Measurements from ENCODE around the gene AURKAIP1. TPM values are rescaled to one million over a fixed set of nuclear protein-coding genes. Genes with fewer than 3 reads are reported as not detected.

Gene AURKAIP1
- total and polyA plus RNA-seq, 12 donors = 44.2 to 317 (median 161) TPM

- peak in 1 of 7 donors; percentile 62 for DNase-seq
- TF ChIP-seq POLR2A (IDR thresholded peaks at IDR 0.05) (no peak), CTCF (IDR thresholded peaks at IDR 0.05) (no peak)
- intact Hi-C loops (cut with DNase I) = no loop called here
- Histone ChIP-seq H3K4me1 (replicated peaks in 1 of 2) (peaks cover 19 to 26% of the 10 kb centered on the region in 2 donors), H3K9me3 (replicated peaks in 1 of 3) (no peaks in the 10 kb centered on the region), H3K27ac (peak overlapping the region in 1 of 5 donors; percentile 74), H3K4me3 (peak overlapping the region in 1 of 4 donors; percentile 60), H3K36me3 (replicated peaks in 1 of 2) (peaks cover 0 to 75% of the 10 kb centered on the region in 2 donors), H3K27me3 (no peaks in the 10 kb centered on the region)
- WGBS, 4 donors = 46 to 56% (median 47%) methylated on average over 19 of the region's 19 CpGs
These were observed 23.0 kb upstream of the AURKAIP1 start for GRCh38 chr1:1397839-1398523.

GRCh38 chr1:1395166-1395565 is 20.2 kb upstream of the AURKAIP1 start:
- no peaks in the 10 kb centered on the region for H3K27me3 ChIP-seq
- H3K36me3 ChIP-seq (replicated peaks in 1 of 2) = peaks cover 0 to 79% of the 10 kb centered on the region in 2 donors
- no peak overlapping the region for H3K4me3 ChIP-seq
- peaks cover 10 to 16% of the 10 kb centered on the region in 2 donors for H3K4me1 ChIP-seq (replicated peaks in 1 of 2)
- TF ChIP-seq POLR2A (IDR thresholded peaks at IDR 0.05) = no peak
- no peak for TF ChIP-seq CTCF (IDR thresholded peaks at IDR 0.05)
- H3K9me3 ChIP-seq (replicated peaks in 1 of 3) = no peaks in the 10 kb centered on the region
- intact Hi-C loops (cut with DNase I) = no loop called here
- WGBS, 4 donors = 89 to 92% (median 90%) methylated on average over 11 of the region's 11 CpGs
- H3K27ac ChIP-seq = no peak overlapping the region
- DNase-seq = no peak

GRCh38 chr1:1394116-1394515 is 19.1 kb upstream of the AURKAIP1 start:
- 94 to 96% (median 96%) methylated on average over 7 of the region's 7 CpGs for WGBS, 4 donors
- H3K36me3 ChIP-seq (replicated peaks in 1 of 2) = peaks cover 0 to 90% of the 10 kb centered on the region in 2 donors
- TF ChIP-seq CTCF (IDR thresholded peaks at IDR 0.05) (no peak), POLR2A (IDR thresholded peaks at IDR 0.05) (no peak)
- H3K27ac ChIP-seq = no peak overlapping the region
- no peaks in the 10 kb centered on the region for H3K27me3 ChIP-seq
- H3K9me3 ChIP-seq (replicated peaks in 1 of 3) = no peaks in the 10 kb centered on the region
- intact Hi-C loops (cut with DNase I) = no loop called here
- DNase-seq = no peak
- H3K4me3 ChIP-seq = no peak overlapping the region
- H3K4me1 ChIP-seq (replicated peaks in 1 of 2) = peaks cover 6 to 11% of the 10 kb centered on the region in 2 donors

DNA sequence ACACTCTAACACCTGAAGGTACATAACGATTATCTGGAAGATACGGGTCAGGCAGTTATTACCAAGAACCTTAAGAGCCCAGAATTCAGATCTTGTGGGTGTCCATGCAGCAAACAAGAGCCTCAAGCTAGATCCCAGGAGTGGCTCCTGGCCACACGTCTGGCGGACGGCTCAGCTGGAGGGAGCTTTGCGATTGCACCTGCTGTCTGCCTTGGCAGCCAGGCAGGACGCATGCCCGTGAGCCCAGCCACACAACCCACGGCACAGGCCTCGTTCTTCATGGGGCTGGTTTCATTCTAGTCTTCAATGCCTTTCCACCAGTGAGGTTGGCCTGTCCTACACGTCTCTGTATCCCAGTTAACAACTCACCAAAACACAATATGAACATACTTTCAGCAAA is 18.4 kb upstream of the AURKAIP1 start:
- H3K36me3 ChIP-seq (replicated peaks in 1 of 2) = peaks cover 0 to 96% of the 10 kb centered on the region in 2 donors
- H3K9me3 ChIP-seq (replicated peaks in 1 of 3) = no peaks in the 10 kb centered on the region
- DNase-seq = no peak
- peaks cover 6 to 10% of the 10 kb centered on the region in 2 donors for H3K4me1 ChIP-seq (replicated peaks in 1 of 2)
- WGBS, 4 donors = 89 to 96% (median 92%) methylated on average over 5 to 11 of the region's 11 CpGs
- intact Hi-C loops (cut with DNase I) = no loop called here
- no peaks in the 10 kb centered on the region for H3K27me3 ChIP-seq
- no peak overlapping the region for H3K27ac ChIP-seq
- H3K4me3 ChIP-seq = no peak overlapping the region
- no peak for TF ChIP-seq CTCF (IDR thresholded peaks at IDR 0.05)
- TF ChIP-seq POLR2A (IDR thresholded peaks at IDR 0.05) = no peak
